HG03571 (cell line): ENCODE results near the gene GALNT14.

Source experiments
- ATAC-seq: cut with Tn5 transposase; IDR thresholded peaks from one replicate; pipeline ENCODE4 v1.9.1; 2021; ENCODE audit not compliant: unreplicated experiment

The GALNT14 gene

GRCh38 chr2:30865243-30865642 lies 273.0 kb downstream of the GALNT14 start:
- no peak for ATAC-seq

- no peak for ATAC-seq
These were observed 276.1 kb downstream of the GALNT14 start for GRCh38 chr2:30862054-30862651.

- ATAC-seq: no peak
These were observed 277.5 kb downstream of the GALNT14 start for GRCh38 chr2:30860726-30861125.
